NCI-H1436 (cell line): ENCODE measurements around the gene NOTCH3.

Source experiments
- DNase-seq: peaks from one replicate; lab custom pipeline; 2025; lab: John Stamatoyannopoulos, UW

NOTCH3 gene

DNA sequence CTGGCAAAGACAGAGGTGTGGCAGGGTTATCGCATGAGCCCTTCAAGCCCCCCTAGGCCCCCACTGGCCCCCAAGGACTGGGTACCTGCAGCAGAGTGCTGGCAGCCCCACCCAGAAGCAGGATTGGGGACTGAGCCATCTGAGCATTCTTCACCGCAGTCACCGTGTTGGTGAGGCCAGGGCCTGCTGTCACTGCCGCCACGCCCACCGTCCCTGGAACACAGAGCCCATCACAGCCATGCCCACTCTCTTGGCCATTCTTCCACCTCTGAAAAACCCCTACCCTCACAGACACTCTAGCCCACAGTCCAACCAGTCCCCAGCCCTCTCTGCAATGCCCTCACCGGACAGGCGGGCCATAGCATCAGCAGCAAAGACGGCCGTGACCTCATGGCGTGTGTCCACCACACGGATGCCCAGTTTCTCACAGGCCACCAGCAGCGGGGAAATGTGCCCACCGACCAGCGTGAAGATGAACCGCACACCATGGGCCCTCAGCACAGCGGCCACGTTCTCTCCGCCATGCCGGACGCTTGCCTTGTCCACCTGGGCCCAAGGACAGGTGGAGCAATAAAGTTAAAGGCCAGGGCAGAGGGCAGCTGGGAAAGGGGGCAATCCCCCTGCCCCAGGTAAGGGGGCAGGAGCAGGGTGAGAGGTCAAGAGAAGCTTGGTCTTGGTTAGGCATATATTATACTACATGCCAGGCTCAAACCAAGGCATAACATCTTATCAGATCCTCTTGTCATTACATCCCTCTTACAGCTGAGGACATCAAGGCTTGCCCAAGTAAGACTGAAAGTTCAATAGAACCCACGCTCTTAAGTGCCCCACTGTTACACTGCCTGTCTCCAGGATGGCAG, 77.5 kb downstream of the NOTCH3 start:
- DNase-seq, result no peak

DNA sequence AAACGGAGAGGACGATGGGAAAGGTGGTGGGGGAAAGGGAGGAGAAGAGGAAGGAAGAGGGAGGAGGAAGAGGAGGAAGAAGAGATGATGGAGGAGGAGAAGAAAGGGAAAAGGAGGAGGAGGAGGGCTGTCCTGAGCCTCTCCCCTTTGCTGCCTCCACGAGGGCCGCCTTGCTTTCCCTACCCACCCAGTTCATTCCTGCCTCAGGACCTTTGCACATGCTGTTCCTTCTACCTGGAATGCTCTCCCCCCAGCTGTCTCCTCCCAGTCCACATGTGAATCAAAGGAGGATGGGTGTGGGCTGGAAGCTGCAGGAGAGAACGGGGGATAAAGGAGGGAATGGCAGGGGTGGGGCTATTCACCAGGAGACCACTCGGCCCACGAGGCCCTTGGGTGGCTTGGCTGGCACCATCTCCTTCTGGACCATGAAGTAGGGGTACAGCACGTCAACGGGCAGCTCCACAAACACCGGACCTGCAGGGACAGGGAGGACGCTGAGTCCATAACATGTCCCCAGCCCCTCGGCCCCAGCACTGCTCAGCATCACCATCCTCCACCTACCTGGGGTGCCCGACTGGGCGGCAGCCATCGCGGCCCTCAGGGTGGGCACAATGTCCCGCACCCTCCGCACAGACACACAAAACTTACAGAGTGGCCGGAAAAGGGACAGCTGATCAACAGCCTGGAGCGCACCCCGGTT, 78.3 kb downstream of the NOTCH3 start:
- no peak for DNase-seq

DNA sequence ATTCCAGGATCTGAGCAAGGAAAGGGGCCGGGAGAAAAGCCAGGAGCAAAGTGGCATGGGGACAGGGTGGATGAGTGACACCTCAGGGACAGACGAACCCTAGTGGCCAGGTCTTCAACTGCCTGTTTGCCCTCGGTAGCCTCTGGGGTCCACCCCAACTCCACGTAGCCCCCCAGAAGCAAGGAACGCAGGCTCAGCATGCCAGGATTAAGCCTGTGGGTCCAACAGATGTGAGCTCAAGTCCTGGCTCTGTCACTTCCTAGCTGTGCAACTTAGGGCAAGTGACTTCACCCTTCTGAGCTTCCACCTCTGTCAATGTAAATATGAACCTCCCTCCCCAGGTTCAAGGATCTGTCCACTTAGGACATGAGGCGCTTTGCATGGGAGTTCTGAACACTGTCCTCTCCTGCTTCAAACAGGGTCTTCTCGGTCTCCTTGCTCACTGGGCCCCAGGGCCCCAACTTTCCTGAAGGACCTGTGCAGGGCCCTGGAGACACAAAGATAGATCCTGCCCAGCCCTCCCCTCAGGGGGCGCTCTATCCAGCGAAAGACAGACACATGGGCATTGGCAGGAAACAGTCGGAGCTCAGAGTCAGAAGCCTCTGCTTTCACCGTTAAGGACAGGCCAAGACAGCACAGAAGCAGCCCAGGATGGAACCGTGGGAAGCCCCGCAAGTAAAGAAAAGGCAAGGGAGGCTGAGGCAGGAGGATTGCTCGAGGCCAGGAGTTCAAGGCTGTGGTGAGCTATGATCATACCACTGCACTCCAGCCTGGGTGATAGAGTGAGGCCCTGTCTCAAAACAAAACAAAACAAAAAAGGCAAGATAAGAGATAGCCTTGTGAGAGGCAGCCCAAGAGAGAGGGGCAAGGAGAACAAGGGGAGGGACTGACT, 80.4 kb downstream of the NOTCH3 start:
- no peak for DNase-seq

DNA sequence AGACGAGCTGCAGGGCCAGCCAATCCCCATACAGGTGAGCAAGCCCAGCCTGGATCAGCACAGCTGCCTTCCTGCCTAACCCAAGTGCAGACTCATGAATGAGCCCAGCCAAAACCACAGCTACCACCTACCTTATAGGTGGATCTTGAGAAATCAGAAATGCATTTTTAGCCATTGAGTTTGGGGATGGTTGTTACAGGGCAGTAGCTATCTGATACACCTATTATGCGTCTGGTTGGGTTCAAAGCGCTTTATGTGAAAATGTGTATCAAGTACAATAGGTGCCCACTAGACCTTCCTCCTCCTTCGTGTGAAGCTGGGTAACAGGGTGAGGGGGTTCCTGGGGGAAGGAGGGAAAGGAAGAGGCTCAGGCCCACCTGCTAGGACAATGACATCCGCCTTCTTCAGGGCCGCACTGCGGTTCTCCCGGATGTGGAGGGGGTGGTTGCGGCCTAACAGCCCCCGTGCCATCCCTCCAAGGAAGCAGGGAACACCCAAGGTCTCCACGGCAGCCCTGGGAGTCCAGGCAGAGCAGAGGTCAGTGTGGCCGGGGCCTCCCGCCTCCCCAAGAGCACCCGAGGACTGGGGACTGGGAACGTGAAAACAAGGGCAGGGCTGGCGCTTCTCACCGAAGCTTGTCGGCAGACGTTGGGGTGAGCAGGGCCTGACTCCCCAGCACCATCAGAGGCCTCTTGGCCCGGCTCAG, 81.9 kb downstream of the NOTCH3 start:
- no peak for DNase-seq

DNA sequence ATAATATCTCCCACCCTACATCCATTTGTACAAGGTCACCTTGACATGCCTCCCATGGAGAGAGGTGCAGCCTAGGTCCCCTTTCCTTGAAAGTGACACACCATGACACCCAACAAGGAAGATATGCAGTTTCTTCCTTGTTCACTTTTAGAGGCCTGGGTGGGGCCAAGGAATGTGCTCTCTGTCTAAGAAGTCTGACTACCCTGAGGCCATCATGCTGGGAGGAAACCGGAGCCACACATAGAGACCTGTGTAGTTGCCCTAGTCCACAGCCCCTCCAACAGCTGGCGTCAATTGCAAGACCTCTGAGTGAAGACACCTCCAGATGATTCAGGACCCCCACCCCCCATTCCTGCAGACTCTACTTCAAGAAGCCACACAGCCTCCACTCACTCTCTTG, 82.5 kb downstream of the NOTCH3 start:
- no peak for DNase-seq

DNA sequence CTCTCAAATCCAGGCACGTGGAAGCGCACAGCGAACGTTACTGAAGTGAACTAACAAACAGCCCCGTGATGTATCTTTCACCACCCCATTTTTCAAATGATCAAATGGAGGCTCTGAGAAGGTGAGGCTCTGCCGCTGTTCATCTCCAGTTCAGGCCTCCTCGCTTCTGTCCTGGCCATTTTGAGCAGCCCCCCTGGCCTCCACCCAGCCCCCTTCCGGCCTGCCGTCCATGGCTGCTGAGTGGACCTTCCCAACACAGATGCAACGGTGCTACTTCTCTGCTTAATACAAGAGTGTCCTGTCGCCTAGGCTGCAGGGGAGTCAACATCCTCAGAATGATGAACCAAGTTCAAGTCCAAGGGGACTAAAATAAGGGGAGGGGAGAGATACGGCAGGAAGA, 83.9 kb downstream of the NOTCH3 start:
- no peak for DNase-seq

DNA sequence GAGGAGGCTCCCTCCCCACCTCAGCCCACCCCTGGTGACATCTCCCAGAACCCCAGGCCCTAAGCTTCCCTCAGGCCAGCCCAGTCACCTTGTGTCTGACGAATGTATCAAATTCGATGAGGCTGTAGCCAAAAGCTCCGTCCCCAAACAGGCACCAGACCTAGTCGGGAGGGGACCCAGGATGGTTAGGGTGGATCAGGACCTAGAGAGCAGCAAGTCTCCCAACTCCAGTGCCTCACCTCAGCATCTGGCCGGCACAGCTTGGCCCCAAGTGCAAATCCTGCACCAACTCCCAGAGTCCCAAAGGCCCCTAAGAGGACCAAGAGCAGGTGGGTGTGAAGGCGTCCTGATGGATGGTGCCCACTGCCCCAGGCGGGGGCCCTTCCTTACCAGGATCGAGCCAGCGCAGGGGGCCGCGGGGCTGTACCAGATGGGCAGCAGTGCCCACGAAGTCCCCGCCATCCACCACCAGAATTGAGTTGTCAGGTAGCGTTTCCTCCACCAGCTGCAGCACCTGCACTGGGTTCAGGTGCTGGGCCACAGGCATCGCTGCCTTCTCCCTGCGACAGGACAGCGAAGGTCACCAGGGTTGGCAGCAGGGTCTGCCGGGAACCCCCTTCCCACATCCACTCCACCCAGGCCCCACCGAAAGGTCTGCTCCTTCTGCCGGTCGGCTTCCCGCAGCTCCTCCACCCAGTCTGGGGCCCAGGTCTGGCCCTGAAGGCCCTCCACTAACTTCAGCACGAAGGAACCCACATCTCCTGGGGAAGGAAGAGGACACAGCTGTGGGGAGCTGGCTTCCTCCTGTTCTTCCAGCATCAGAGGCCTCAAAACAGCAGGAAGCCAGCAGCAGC, 84.8 kb downstream of the NOTCH3 start:
- no peak for DNase-seq

DNA sequence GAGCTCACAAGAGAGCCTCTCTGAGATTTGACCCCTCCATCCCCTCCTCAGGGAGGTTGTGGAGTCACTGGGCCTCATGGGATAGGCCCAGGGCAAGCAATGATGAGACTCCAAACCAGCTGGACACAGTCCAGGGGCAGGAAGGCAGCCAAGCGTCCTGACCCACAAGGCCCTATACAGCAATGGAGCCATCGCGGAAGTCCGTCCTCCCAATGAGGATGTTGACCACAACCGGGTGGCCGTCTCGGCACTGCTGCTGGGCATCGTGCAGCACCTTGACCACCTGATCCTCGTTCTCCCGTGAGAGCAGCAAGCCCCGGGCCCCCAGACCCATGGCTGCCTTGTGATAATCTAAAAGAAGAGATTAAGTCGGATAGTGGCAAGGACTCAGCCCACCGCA, 85.7 kb downstream of the NOTCH3 start:
- no peak for DNase-seq

DNA sequence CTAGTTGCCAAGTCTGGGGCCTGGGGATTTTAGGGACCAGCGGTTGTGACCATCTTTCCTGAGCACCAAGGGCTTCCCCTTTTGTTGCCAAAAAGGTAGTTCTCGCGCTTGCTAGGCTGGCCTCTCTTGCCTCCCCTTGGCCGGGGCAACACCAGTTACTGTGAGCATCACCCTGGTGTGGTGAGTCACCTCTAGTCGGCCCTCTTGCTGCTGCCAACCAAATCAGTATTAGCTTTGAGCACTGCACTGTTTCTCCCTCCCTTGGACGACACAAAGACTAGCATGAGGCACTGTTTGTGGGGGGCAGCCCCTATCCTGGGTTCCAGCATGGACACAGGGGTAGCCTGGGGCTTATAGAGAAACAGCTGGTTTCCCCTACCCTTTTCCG, 86.6 kb downstream of the NOTCH3 start:
- no peak for DNase-seq

DNA sequence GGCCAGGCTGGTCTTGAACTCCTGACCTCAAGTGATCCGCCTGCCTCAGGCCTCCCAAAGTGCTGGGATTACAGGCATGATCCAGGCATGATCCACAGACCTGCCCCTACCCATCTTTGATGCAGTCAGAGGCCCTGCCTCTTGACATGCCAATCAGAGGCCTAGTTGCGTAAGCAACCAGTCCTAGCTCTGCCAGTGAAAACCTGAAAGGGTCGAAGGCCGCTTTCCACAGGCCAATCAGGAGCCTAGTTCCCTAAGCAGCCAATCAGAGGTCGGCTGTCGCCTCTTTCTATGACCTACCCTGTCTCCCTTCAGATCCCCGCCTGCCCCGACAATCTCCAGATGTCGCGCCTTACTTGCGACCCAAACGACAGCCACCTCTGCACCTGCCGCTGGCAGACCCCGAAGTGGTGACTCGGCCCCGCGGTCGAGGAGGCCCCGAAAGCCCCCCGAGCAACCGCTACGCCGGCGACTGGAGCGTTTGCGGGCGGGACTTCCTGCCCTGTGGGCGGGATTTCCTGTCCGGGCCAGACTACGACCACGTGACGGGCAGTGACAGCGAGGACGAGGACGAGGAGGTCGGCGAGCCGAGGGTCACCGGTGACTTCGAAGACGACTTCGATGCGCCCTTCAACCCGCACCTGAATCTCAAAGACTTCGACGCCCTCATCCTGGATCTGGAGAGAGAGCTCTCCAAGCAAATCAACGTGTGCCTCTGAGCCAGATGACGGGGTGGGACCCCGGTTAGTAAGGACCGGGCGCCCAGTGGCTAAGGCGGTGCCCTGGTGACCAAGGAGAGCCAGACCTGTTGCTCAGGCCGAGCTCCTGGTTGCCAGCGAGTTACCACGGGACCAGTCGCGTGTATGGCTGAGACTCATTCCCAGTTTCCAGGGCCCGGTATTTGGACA, 87.3 kb downstream of the NOTCH3 start:
- DNase-seq, result no peak

DNA sequence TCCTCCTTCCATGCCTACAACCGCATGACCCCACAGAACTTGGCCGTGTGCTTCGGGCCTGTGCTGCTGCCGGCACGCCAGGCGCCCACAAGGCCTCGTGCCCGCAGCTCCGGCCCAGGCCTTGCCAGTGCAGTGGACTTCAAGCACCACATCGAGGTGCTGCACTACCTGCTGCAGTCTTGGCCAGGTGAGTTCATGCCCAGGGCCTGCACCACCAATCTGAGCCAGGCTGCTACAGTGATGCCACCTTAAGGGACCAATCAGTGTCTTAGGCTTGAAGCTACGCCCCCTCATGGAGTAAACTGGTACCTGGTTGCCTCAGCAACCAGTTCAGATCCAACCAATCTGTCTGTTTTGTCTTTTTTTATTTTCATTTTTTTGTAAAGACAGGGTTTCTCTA, 88.4 kb downstream of the NOTCH3 start:
- no peak for DNase-seq

DNA sequence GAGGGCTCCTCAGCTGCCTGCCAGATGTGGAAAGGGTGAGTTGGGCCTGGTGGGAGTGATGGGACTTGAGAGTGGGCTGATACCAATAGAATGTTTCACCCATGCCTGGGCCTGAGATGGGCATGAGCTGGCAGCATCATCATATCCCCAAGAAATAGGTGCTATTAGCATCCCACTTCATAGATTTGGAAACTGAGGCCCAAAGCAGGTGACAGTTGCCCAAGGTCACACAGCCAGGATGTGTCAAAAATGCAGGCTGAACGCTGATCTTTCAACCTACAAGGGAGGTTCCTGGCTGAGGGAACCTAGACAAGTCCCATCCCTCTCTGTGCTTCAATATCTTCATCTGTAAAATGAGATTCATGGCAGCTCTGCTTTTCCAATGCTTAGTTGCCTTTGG, 89.0 kb downstream of the NOTCH3 start:
- no peak for DNase-seq

DNA sequence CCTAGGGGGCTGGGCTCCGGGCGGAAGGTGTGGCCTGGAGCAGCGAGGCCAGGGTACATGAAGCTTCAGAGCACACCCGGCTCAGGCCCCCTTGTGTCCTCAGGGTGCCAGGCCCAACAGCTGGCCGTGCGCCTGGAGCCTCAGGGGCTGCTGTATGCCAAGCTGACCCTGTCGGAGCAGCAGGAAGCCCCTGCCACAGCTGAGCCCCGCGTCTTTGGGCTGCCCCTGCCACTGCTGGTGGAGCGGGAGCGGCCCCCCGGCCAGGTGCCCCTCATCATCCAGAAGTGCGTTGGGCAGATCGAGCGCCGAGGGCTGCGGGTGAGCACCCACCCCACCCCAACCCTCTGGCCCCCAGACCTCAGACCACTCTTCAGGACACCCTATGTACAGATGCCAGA, 90.4 kb downstream of the NOTCH3 start:
- DNase-seq, result no peak

DNA sequence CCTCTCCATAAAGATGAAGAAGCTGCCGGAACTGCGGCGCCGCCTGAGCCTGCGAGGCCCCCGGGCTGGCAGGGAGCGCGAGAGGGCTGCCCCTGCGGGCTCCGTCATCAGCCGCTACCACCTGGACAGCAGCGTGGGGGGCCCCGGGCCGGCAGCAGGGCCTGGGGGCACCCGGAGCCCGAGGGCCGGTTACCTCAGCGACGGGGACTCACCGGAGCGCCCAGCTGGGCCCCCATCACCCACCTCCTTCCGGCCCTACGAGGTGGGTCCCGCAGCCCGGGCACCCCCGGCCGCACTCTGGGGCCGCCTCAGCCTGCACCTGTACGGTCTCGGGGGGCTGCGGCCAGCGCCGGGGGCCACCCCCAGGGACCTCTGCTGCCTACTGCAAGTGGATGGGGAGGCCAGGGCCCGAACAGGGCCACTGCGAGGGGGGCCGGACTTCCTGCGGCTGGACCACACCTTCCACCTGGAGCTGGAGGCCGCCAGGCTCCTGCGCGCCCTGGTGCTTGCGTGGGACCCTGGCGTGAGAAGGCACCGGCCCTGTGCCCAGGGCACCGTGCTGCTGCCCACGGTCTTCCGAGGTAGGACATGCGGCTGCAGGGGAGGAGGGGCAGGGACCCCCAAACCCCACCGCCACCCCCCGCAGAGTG, 90.9 kb downstream of the NOTCH3 start:
- DNase-seq, result no peak
